Esophagus squamous epithelium (tissue), 5 donors: Measurements from ENCODE around the gene TSEN34. TPM values are rescaled to one million over a fixed set of nuclear protein-coding genes. Genes with fewer than 3 reads are reported as not detected.
A peak's percentile ranks its signal among the peaks of the same experiment; 100 is the strongest.
"Not testable (repeated sequence)": the region's sequence is repeated elsewhere in the genome, so short reads cannot be mapped to it uniquely, and the experiment has no call there.

Source experiments
- DNase-seq: peaks from one replicate; lab custom pipeline; 2025; lab: John Stamatoyannopoulos, UW
- H3K27ac ChIP-seq, 4 donors: fragments of 200-600 bp; sonication (generic); one replicate each; pipeline ENCODE4 v1.5.1; 2016 to 2019; ENCODE audit warnings: mild to moderate bottlenecking in 1 of 4
- H3K27me3 ChIP-seq, 4 donors: fragments of 200-600 bp; sonication (generic); 1 replicate in 3 of 4; 2 replicates in 1 of 4; pipeline versions ENCODE4 v1.5.1 to v1.6.0; 2017 to 2021; ENCODE audit warnings: antibody characterized with exemption in 1 of 4
- H3K36me3 ChIP-seq, 3 donors: fragments of 200-600 bp; sonication (generic); one replicate each; pipeline ENCODE4 v1.5.1; 2016 to 2019
- H3K4me1 ChIP-seq, 3 donors: fragments of 200-600 bp; sonication (generic); one replicate each; pipeline ENCODE4 v1.5.1; 2017 to 2019
- H3K4me3 ChIP-seq, 4 donors: fragments of 200-600 bp; sonication (generic); 1 replicate in 3 of 4; 2 replicates in 1 of 4; pipeline ENCODE4 v1.5.1; 2016 to 2019; ENCODE audit warnings: mild to moderate bottlenecking in 2 of 4, moderate library complexity in 1 of 4
- H3K9me3 ChIP-seq, 3 donors: fragments of 200-600 bp; sonication (generic); one replicate each; pipeline ENCODE4 v1.5.1; 2016 to 2019
- POLR2A ChIP-seq, 4 donors: fragments of 450-650 bp; IDR thresholded peaks; one replicate each; pipeline ENCODE4 v1.6.1; 2017; ENCODE audit warnings: antibody characterized with exemption in 4 of 4, mild to moderate bottlenecking in 4 of 4, moderate library complexity in 3 of 4
- WGBS, 2 donors: methylation state at CpG; one replicate each; pipeline ENCODE4 v1.1.5; 2018; 5-methylcytosine and 5-hydroxymethylcytosine counted together
- intact Hi-C: fragments of 100-400 bp; cut with DNase I; formaldehyde crosslinking; loops from one replicate; pipeline ENCODE4 v1.15.0; 2022
- total RNA-seq, 4 donors: library from RNA; depleted of rRNA; stranded (reverse); fragments of >200 nt; gene quantifications; one replicate each; pipeline ENCODE4 v1.1.0, GENCODE V29; 2016
- TF ChIP-seq, protein P1 (sequence below), 6 experiments: fragments of 450-650 bp in 4 of 6; fragments of 200-600 bp in 2 of 6; sonication (generic) in 2 of 6; IDR thresholded peaks; one replicate each; pipeline ENCODE4 v1.5.1; 2016 to 2019; ENCODE audit warnings: antibody characterized with exemption in 6 of 6, mild to moderate bottlenecking in 4 of 6, moderate library complexity in 4 of 6
- donor health status: DM: yes; HTN: yes; CAD: no.

The TSEN34 gene
- total RNA-seq, 4 donors from 2014 or later: 56.1 to 70.9 (median 64.4) TPM

DNA sequence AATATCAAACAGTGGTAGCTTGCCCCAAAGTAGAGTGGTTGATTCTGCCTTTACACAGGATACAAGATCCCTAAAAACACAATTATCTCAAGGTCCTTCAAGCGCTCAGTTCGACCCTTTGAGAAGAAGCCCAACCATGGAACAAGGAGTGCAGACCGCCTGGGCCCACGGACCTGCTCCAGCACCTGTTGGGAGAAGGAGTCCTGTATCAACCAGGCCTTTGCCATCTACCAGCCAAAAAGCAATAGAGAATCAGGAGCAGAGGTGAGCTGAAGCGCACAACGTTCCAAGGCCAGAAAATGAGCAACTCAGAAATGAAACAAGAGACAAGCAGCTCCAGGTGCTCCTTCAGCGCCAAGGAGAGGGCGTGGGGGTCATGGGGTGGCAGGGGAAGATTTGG, 38.0 kb downstream of the TSEN34 start:
- no peak overlapping the region for H3K4me3 ChIP-seq
- H3K9me3 ChIP-seq: no peaks in the 10 kb centered on the region
- TF ChIP-seq, protein P1, sequence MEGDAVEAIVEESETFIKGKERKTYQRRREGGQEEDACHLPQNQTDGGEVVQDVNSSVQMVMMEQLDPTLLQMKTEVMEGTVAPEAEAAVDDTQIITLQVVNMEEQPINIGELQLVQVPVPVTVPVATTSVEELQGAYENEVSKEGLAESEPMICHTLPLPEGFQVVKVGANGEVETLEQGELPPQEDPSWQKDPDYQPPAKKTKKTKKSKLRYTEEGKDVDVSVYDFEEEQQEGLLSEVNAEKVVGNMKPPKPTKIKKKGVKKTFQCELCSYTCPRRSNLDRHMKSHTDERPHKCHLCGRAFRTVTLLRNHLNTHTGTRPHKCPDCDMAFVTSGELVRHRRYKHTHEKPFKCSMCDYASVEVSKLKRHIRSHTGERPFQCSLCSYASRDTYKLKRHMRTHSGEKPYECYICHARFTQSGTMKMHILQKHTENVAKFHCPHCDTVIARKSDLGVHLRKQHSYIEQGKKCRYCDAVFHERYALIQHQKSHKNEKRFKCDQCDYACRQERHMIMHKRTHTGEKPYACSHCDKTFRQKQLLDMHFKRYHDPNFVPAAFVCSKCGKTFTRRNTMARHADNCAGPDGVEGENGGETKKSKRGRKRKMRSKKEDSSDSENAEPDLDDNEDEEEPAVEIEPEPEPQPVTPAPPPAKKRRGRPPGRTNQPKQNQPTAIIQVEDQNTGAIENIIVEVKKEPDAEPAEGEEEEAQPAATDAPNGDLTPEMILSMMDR (IDR thresholded peaks at IDR 0.05): no peak
- no peak for TF ChIP-seq POLR2A (IDR thresholded peaks at IDR 0.05)
- H3K4me1 ChIP-seq: no peaks in the 10 kb centered on the region
- intact Hi-C loops: no loop called here
- WGBS, 2 donors: 85 to 87% methylated on average over 8 of the region's 8 CpGs
- peaks cover 0 to 26% (median 0%) of the 10 kb centered on the region in 4 donors for H3K27me3 ChIP-seq
- no peak overlapping the region for H3K27ac ChIP-seq
- no peaks in the 10 kb centered on the region for H3K36me3 ChIP-seq
- no peak for DNase-seq

DNA sequence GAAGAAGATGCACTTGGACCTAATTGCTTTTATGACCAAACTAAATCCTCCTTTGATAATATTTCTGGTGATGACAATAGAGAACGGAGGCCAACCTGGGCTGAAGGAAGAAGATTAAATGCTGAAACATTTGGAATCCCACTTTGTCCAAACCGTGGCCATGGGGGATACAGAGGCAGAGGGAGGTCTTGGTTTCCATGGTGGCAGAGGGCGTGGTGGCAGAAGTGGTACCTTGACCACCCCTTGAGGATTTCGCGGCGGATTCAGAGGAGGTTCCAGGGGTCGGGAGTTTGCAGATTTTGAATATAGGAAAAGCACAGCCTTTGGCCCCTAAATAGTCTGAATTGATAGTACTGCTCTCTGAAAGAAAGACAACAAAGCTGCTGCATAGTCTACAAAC, 38.9 kb downstream of the TSEN34 start:
- intact Hi-C loops: loop anchor here (10.0 kb wide), 1 partner anchor 65 kb away; no protein-coding TSS in a partner anchor
- no peak for DNase-seq
- H3K4me3 ChIP-seq: no peak overlapping the region
- 81 to 86% methylated on average over 7 of the region's 7 CpGs for WGBS, 2 donors
- H3K36me3 ChIP-seq: no peaks in the 10 kb centered on the region
- H3K9me3 ChIP-seq: no peaks in the 10 kb centered on the region
- TF ChIP-seq, protein P1 (IDR thresholded peaks at IDR 0.05): no peak
- H3K27ac ChIP-seq: no peak overlapping the region
- no peaks in the 10 kb centered on the region for H3K4me1 ChIP-seq
- H3K27me3 ChIP-seq: peaks cover 0 to 30% (median 0%) of the 10 kb centered on the region in 4 donors

DNA sequence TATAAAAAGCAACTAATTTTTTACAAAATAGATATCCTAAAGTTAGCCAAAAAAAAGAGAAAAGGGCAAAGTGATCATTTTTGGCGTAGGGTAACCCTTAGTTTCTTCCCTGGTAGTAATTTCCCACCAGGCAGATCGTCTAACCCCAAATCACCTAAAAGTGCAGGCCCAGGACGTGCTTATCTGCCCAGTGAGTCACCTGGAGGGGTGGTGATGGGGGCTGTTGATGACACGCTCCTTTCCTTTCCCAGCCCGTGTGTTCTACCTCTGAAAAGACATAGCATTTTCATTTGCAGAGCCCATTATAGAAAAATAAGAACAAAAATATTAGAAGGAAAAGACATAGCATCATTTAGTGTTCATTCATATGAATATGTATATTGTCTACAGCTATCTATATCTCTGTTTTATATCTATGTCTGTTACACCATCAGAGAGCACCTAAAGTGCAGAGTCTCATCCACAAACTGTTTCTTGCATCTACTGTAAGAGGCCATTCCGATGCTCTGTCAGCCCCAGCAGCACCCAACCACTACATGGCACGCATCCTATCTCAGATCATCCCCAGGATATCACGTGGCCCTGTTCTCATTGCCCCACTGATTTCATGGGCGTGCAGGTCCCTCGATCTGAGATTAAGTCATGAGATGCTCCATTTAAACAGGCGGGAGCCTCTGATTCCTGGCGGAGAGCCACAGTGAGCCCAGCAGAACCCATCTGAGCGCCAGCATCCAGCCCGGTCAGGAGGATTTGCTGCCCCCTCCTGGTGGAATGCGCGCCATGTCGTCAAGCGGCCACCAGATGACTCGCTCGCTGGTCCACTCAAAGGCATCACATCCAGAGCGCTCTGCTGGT, 40.2 kb downstream of the TSEN34 start:
- DNase-seq: no peak
- no peaks in the 10 kb centered on the region for H3K36me3 ChIP-seq
- TF ChIP-seq POLR2A (IDR thresholded peaks at IDR 0.05): no peak
- TF ChIP-seq, protein P1 (IDR thresholded peaks at IDR 0.05): peak; percentile 77 to 87 (median 85)
- no peaks in the 10 kb centered on the region for H3K9me3 ChIP-seq
- peaks cover 0 to 30% (median 0%) of the 10 kb centered on the region in 4 donors for H3K27me3 ChIP-seq
- no peaks in the 10 kb centered on the region for H3K4me1 ChIP-seq
- H3K4me3 ChIP-seq: no peak overlapping the region
- intact Hi-C loops: loop anchor here (10.0 kb wide), 1 partner anchor 67 kb away; no protein-coding TSS in a partner anchor
- whole genome bisulfite sequencing, 2 donors: 15 to 18% methylated on average over 18 to 20 of the region's 21 CpGs
- H3K27ac ChIP-seq: no peak overlapping the region

DNA sequence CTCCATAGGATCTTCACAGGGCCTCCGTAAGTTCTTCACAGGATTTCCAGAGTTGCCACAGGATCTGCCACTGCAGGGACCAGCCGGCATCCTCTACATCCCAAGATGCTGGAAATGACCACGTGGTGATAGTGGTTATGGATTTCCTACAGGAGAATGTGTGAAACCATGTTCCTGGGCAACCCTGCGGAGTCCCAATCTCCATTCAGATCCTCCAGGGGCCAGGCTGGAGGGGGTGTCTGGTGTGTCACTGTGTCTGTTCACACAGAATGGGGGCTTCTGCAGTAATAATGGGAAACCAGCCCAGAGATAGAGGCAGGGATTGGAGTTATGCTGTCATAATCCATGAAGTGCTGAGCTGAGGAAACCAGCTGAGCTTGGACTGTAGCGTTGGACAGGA, 42.8 kb downstream of the TSEN34 start:
- TF ChIP-seq POLR2A (IDR thresholded peaks at IDR 0.05): no peak
- TF ChIP-seq, protein P1 (IDR thresholded peaks at IDR 0.05): no peak
- intact Hi-C loops: loop anchor here (10.0 kb wide), 1 partner anchor 69 kb away; no protein-coding TSS in a partner anchor

DNA sequence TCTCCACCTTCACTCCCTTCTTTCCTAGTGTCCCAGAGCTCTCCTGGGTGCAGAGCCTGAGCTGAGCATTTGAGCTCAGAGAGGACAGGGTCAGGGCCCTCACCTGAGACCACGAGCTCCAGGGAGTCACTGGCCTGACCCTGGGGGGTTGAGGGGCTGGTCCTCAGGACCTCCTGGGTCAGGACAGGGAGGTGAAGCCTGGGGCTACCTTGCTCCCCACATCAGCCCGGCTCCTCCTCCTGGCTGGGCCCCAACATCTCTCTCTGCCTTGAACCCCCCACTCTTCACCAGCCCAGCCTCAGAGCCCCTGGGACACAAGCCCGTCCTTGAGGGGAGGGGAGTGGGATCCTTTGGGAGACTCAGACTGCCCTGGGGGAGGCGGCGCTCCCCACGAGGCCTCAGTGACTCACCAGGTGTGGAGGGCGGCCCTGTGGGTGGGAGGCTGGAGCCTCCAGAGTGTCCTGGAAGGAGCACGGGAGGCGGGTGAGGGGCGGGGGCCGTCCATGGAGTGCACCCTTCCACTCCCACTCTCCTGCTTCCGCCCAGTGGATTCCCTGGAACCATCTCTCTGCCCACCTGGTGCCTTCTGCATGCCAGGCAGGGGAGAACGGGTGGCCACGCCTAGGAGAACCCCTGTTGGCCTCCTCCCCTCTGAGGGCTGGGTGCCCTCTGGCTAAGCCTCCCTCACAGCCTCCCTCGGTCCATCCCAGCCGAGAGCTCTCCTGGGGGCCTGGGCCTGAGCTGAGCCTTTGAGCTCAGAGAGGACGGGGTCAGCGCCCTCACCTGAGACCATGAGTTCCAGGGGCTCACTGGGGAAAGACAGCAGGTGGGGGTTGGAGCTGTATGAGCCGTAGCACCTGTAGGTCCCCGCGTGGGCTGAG, 48.6 kb downstream of the TSEN34 start:
- intact Hi-C loops: loop anchor here (10.0 kb wide), 1 partner anchor 75 kb away; no protein-coding TSS in a partner anchor
- DNase-seq, H3K36me3 ChIP-seq, H3K27me3 ChIP-seq, H3K9me3 ChIP-seq, H3K27ac ChIP-seq, H3K4me3 ChIP-seq, H3K4me1 ChIP-seq: not testable (repeated sequence)
- WGBS, 2 donors: 60 to 70% methylated on average over 2 to 3 of the region's 21 CpGs

More for the DNA sequence above, 42.8 kb downstream of the TSEN34 start:
- no peak for DNase-seq
- H3K27ac ChIP-seq: no peak overlapping the region
- H3K27me3 ChIP-seq: peaks cover 0 to 27% (median 0%) of the 10 kb centered on the region in 4 donors
- WGBS, 2 donors: 41 to 82% methylated on average over 3 to 5 of the region's 5 CpGs
- no peaks in the 10 kb centered on the region for H3K4me1 ChIP-seq
- H3K4me3 ChIP-seq: no peak overlapping the region
- no peaks in the 10 kb centered on the region for H3K9me3 ChIP-seq
- no peaks in the 10 kb centered on the region for H3K36me3 ChIP-seq

DNA sequence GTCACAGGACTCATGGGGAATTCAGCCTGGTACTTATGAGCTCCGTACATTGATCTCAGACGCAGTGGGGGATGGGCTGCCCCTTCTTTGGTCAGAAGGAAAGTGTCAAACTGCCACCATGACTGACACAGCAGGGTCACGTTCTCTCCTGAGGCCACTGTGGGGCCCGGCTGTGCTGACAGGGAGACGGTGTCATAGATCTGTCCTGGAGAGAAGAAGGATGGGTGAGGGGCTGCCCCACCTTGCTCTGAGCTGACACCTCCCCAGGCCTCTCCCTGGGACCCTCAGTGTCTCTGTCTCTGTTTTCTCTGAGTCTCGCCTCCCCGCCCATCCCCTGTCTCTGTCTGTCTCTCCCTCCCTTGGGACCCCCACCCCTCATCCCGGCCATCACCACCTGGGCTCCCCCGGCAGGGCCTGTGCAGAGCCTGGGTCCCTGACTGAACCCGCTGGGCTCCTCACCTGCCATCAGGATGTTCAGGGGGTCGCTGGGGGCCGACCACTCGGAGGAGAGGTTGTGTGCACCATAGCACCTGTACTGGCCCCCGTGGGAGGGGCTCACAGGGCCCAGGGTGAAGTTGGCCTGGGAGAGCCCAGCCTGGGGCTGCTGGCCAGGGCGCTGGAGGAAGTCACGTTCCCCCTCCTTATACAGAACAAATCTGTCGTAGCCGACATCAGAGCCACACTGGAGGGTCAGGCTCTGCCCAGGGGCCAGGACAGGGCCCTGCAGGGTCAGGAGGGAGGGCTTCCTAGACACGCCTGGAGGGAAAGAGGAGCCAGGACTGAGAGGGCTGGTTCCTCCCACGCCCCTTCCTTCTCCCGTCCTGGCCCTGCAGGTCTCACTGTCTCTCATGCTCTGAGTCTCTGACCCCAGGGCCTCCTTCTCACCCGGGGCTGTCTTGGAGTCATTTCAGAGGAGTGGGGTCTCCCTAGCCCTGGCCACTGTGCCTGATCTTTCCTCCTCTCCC, 49.5 kb downstream of the TSEN34 start:
- 39% methylated on average over 7 of the region's 22 CpGs; no CpG with 5 or more reads in 1 of the 2 donors for WGBS, 2 donors
- H3K36me3 ChIP-seq, H3K27ac ChIP-seq, H3K9me3 ChIP-seq, H3K4me1 ChIP-seq, H3K4me3 ChIP-seq, H3K27me3 ChIP-seq, intact Hi-C loops, DNase-seq: not testable (repeated sequence)

DNA sequence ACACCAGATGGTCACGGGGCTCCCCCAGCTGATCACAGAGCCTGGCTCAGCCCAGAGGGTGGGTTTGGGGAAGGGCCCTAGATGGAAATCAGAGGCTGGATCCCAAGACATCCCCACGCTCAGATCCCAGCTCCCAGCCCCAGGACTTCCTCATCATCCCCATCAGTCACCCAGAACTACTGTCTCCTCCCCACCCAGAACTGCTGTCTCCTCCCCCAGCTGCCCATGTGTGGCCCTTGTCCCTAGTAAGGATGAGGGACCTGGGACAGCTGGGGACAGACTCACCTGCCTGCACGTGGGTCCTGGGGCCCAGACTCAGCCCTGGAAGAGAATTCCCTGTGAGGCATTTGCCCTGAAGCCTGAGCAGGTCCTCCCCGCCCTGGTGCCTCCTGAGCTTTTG, 51.1 kb downstream of the TSEN34 start:
- DNase-seq, H3K4me1 ChIP-seq, H3K27me3 ChIP-seq, intact Hi-C loops, H3K27ac ChIP-seq, H3K4me3 ChIP-seq, H3K9me3 ChIP-seq, H3K36me3 ChIP-seq: not testable (repeated sequence)
- WGBS, 2 donors: no CpG with 5 or more reads among the region's 4 CpGs
